ENCODE data around the gene AGTPBP1.

DNA sequence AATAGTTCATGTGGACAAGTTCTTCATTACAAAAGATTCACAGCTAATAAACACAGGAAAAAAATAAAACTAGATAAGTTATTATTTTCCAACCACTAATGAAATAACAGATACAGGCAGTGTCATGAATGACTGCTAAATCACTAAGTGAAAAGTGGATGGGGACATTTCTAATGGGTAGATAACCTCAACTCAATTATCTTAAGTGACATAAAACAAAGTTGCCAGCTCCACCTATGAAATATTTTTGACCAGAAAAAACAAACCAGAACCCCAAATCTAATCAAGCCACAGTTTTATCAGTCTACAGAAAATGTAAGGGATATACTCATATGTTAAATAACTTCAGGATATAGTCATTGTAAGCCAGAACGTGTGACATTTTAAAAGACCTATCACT lies 74.4 kb downstream of the AGTPBP1 start:
- TF ChIP-seq EZH2phosphoT487 (IDR thresholded peaks at IDR 0.05; ENCODE audit: insufficient read depth, low read depth): no peak
- TF ChIP-seq EZH2 (IDR thresholded peaks at IDR 0.05; ENCODE audit: insufficient read depth, poor library complexity, severe bottlenecking): no peak

Data from GM23248 (cell line).